Hepatocyte (in vitro differentiated cells): ENCODE data around the gene DENND1A.

Experiments used
- EZH2 ChIP-seq: fragments of 200-600 bp; sonication (generic); IDR thresholded peaks from 2 replicates; pipeline ENCODE4 v1.6.1; 2016; ENCODE audit warnings: antibody characterized with exemption, mild to moderate bottlenecking, borderline replicate concordance
- EZH2phosphoT487 ChIP-seq: fragments of 200-600 bp; sonication (generic); IDR thresholded peaks from one replicate; pipeline ENCODE4 v1.6.1; 2018; ENCODE audit warnings: antibody characterized with exemption, mild to moderate bottlenecking, low read depth, moderate library complexity; ENCODE audit not compliant: unreplicated experiment, severe bottlenecking
- TF ChIP-seq, protein P1 (sequence below): fragments of 200-600 bp; sonication (generic); IDR thresholded peaks from 2 replicates; pipeline ENCODE4 v1.5.1; 2016; ENCODE audit warnings: antibody characterized with exemption, mild to moderate bottlenecking; ENCODE audit not compliant: poor library complexity

DNA sequence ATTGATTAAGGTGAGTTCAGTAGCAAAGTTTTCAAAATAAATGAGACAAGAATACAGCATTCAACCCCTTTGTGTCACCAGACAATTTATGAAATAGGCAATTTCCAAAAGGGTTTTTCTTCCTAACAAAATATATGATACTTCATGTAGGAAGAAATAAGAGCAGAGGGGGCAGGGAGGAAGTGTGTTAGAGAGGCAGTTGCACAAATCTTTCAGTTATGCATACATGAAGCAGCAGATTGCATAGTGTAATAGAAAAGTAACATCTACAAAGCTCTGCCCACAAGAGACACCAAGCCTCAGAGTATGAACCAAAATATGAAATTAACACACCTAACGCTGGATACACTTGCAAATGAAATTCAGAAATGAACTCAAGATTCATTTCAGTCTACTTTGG, 157.0 kb downstream of the DENND1A start:
- TF ChIP-seq, protein P1, sequence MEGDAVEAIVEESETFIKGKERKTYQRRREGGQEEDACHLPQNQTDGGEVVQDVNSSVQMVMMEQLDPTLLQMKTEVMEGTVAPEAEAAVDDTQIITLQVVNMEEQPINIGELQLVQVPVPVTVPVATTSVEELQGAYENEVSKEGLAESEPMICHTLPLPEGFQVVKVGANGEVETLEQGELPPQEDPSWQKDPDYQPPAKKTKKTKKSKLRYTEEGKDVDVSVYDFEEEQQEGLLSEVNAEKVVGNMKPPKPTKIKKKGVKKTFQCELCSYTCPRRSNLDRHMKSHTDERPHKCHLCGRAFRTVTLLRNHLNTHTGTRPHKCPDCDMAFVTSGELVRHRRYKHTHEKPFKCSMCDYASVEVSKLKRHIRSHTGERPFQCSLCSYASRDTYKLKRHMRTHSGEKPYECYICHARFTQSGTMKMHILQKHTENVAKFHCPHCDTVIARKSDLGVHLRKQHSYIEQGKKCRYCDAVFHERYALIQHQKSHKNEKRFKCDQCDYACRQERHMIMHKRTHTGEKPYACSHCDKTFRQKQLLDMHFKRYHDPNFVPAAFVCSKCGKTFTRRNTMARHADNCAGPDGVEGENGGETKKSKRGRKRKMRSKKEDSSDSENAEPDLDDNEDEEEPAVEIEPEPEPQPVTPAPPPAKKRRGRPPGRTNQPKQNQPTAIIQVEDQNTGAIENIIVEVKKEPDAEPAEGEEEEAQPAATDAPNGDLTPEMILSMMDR, result no peak
- TF ChIP-seq EZH2 (no peak), EZH2phosphoT487 (no peak)
